GM10248 (cell line): ENCODE results near the gene ABHD2.

Experiments used
- CTCF ChIA-PET: fragments of 300-600 bp; sonication (Branson Sonifier 250); formaldehyde crosslinking; extraction: SDS; loops from one replicate; lab custom pipeline; 2021; ENCODE audit warnings: antibody characterized with exemption; lab: Yijun Ruan, JAX
- POLR2A ChIA-PET: fragments of 350-650 bp; sonication (Branson Sonifier 250); formaldehyde crosslinking; extraction: SDS; loops from one replicate; lab custom pipeline; 2020; ENCODE audit warnings: antibody characterized with exemption; lab: Yijun Ruan, JAX
- DNase-seq: peaks from one replicate; pipeline ENCODE4 v3.0.0; 2012; ENCODE audit errors: extremely low spot score
- TF ChIP-seq, protein P1 (sequence below): IDR thresholded peaks from 2 replicates; pipeline ENCODE4 v1.5.1; 2012; ENCODE audit warnings: mild to moderate bottlenecking, low read depth; ENCODE audit errors: extremely low read depth, missing control alignments, control extremely low read depth

Gene ABHD2

DNA sequence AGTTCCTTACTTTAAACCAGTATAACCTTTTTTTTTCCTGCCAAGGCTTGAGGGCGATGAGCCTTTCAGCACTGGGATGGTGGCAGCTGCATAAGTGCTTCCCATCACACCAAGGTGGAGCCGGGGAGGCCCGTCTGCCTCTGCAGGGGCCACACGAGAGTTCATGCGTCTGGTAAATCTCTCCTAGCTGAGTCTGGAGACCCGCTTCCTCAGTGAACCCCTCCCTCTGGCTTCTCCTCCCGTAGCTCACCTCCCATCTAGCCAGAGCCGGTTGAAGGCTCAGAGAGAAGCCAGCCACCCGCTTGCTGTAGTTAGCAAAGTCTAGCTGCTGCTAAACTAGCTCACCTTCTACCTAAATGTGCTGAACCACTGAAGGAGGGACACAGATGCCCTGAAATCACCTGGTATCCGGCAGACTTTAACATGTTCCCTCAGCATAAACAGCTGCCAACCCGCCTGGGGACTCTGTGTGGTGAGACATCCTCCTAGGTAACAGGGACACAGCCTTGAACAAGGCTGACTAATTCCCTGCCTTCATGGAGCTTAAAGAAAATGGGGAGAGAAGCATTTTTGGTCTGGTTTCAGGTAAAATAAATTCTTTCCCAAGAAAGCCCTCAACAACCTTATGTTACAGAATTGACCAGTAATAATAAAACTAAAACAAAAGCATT is 90.2 kb downstream of the ABHD2 start:
- DNase-seq = no peak
- ChIA-PET POLR2A (no interaction called here), CTCF (interaction anchor here (0.6 to 9.8 kb wide), 43 partner anchors 9 to 554 kb away, joined by 3 to 239 read pairs (median 6); partner anchors contain the start of gene ABHD2)
- TF ChIP-seq, protein P1, sequence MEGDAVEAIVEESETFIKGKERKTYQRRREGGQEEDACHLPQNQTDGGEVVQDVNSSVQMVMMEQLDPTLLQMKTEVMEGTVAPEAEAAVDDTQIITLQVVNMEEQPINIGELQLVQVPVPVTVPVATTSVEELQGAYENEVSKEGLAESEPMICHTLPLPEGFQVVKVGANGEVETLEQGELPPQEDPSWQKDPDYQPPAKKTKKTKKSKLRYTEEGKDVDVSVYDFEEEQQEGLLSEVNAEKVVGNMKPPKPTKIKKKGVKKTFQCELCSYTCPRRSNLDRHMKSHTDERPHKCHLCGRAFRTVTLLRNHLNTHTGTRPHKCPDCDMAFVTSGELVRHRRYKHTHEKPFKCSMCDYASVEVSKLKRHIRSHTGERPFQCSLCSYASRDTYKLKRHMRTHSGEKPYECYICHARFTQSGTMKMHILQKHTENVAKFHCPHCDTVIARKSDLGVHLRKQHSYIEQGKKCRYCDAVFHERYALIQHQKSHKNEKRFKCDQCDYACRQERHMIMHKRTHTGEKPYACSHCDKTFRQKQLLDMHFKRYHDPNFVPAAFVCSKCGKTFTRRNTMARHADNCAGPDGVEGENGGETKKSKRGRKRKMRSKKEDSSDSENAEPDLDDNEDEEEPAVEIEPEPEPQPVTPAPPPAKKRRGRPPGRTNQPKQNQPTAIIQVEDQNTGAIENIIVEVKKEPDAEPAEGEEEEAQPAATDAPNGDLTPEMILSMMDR = no peak

DNA sequence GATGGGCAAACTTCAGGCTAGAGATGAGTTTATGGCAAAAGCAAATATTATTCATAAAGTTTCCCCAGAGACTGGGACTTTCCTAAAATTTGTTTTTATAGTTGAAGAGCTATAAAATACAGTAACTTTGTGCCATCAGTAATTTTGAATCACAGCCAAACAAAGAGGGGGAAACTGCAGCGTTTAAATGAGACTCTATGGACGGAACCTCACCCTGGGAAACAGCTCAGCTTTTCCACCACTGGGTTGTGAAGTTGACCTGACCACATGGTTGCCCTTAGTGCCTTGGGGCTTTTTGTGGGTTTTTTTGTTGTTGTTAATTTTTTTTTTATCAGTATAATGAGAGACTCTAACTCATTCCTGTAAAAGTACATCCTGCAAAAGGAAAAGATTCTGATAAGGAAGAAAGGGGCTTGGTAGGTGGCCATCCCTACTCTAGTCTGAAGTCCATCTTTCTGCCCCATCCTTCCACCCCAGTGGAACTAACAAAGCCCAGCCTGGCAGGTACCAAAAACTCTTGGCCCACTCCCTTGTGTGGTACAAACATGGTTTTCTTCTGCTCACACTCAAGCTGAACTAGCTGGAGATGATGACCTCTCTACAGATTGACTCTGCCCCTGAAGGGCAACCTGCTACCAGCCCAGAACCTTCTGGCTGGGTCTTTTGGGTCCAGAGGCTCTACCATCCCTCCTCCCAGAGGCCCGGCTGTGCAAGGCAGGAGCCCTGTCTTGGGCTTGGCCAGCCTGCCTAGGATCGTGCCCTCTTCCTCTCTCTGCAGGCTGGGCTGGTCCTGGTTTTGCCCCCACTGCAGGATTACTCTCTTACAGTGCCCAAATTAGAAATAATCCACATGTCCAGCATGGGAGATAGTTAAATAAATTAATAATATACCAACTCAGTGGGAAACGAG is 92.0 kb downstream of the ABHD2 start:
- POLR2A ChIA-PET = no interaction called here
- DNase-seq = no peak
- TF ChIP-seq, protein P1 = no peak
- CTCF ChIA-PET = interaction anchor here (0.9 to 9.8 kb wide), 6 partner anchors 9 to 124 kb away, joined by 3 to 239 read pairs (median 18); no protein-coding TSS in a partner anchor

DNA sequence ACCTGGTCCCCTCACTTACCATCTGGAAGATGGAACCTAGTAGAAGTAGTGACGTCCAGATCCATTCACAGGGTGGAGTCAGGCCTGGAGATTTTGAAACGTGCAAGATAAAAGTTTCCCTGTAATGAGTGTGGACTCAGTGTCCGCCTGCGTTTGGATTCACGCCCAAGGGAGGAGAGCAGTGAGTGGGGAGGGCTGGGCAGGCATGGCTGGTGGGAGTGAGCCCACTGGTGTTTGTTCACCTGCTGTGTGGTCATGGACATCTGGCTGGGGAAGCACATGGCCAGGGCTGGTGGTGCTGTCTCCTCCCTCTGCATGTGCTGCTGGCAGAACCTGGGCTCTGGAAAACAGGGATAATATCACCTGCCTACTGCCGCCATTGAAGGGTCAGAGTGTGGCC is 96.1 kb downstream of the ABHD2 start:
- no peak for DNase-seq
- TF ChIP-seq, protein P1 = no peak
- ChIA-PET POLR2A (no interaction called here), CTCF (interaction anchor here (1.0 to 1.5 kb wide), 4 partner anchors 13 to 280 kb away, joined by 3 to 5 read pairs (median 4); no protein-coding TSS in a partner anchor)

DNA sequence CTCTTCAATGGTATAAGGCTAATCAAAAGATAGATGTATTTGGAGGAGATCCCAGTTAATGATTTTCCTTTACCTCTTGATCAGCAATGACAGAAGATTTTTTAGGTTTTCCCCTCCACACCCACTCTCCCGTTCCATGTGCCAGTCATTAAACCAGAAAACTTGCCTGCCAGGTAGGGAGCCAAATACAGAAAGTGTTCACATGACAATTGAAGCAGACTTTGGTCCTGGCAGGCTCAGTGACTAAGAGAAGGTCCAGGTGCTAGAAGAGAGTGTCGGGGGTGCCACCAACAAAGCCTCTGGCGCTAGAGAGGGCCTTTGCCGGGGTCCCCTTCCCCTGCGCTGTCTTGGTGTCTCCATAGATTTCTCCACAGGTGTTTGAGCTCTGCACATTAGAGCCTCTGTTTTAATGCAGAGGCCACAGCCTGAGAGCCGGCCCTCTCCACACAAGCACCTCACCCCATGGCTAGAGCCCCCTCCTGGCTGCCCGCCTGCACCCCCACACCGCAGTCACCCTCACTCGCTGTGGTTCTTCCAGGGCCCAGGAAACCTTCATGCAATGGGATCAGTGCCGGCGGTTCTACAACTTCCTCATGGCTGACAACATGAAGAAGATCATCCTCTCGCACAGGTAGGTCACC is 96.8 kb downstream of the ABHD2 start:
- TF ChIP-seq, protein P1 = no peak
- CTCF ChIA-PET = interaction anchor here (1.0 to 1.4 kb wide), 3 partner anchors 11 to 22 kb away, joined by 3 to 6 read pairs (median 3); no protein-coding TSS in a partner anchor
- POLR2A ChIA-PET = no interaction called here
- DNase-seq = no peak

DNA sequence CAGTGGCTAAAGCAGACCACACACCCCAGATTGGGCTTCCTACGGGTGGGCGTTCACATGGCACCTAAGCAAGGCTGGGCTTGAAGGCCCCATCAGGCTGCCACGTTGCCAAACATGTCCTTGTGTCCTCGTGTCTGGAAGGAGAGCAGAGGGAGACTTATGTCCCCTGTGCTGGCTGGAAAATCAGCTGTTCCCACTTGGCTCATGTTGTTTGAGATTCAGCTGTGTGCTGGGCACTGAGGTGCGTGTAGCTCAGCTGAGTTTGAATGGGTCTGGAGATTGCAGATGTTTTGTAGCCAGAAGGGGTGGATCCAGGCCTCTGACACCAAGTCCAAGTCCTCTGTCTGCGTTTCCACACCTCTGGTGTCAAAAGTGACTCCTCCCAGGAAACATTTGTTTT is 98.5 kb downstream of the ABHD2 start:
- CTCF ChIA-PET = interaction anchor here (1.2 to 2.4 kb wide), 3 partner anchors 9 to 19 kb away, joined by 3 to 11 read pairs (median 7); no protein-coding TSS in a partner anchor
- POLR2A ChIA-PET = no interaction called here
- DNase-seq = no peak
- TF ChIP-seq, protein P1 = no peak
